Ascending aorta (tissue), 2 donors: ENCODE data around the gene HNF4A. TPM values are rescaled to one million over a fixed set of nuclear protein-coding genes. Genes with fewer than 3 reads are reported as not detected.

Experiments
- DNase-seq, 2 donors: peaks; one replicate each; pipeline ENCODE4 v3.0.0-alpha.2; 2019; ENCODE audit warnings: low spot score in 2 of 2
- H3K27ac ChIP-seq, 2 donors: fragments of 200-600 bp; sonication (generic); one replicate each; pipeline ENCODE4 v1.5.1; 2016 to 2017; ENCODE audit warnings: mild to moderate bottlenecking in 1 of 2
- H3K27me3 ChIP-seq: fragments of 200-600 bp; sonication (generic); one replicate; pipeline ENCODE4 v1.5.1; 2017
- H3K36me3 ChIP-seq, 2 donors: fragments of 200-600 bp; sonication (generic); one replicate each; pipeline ENCODE4 v1.5.1; 2016
- H3K4me1 ChIP-seq, 2 donors: fragments of 200-600 bp; sonication (generic); one replicate each; pipeline ENCODE4 v1.5.1; 2016 to 2017; ENCODE audit warnings: mild to moderate bottlenecking in 1 of 2
- H3K4me3 ChIP-seq, 2 donors: fragments of 200-600 bp; sonication (generic); one replicate each; pipeline ENCODE4 v1.5.1; 2016 to 2017; ENCODE audit warnings: mild to moderate bottlenecking in 1 of 2
- H3K9me3 ChIP-seq, 2 donors: fragments of 200-600 bp; sonication (generic); one replicate each; pipeline ENCODE4 v1.5.1; 2016
- intact Hi-C: fragments of 100-400 bp; cut with DNase I; formaldehyde crosslinking; loops from one replicate; pipeline ENCODE4 v1.15.1; 2023
- total RNA-seq: library from RNA; depleted of rRNA; stranded (reverse); fragments of >200 nt; gene quantifications from one replicate; pipeline ENCODE4 v1.1.0, GENCODE V29; 2016
- TF ChIP-seq, protein P1 (sequence below), 3 experiments: fragments of 200-600 bp in 2 of 3; fragments of 450-650 bp in 1 of 3; sonication (generic) in 2 of 3; IDR thresholded peaks; one replicate each; pipeline ENCODE4 v1.5.1; 2016 to 2019; ENCODE audit warnings: antibody characterized with exemption in 3 of 3, mild to moderate bottlenecking in 1 of 3, moderate library complexity in 1 of 3

Gene HNF4A
- total RNA-seq, 1 donor from 2014 or later, result not detected

DNA sequence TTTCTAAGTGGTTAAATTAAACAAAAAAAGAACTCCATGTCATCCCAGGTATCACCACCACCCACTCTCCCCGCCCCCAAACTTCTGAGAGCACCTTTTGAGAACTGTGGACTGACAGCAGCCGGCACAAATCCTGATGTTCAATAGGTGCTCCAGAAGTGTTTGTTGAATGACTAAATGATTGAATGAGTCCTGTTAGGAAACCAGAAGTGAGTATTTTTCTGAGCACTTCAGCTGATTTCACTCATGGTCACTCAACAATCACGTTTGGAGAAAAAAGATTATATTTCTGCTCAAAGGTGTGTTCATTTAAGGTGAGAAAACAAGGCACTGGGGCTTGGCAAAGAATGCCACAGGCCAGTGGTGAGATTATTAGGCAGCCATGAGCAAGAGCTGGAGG, 6.2 kb upstream of the HNF4A start:
- no peak overlapping the region for H3K4me3 ChIP-seq
- TF ChIP-seq, protein P1, sequence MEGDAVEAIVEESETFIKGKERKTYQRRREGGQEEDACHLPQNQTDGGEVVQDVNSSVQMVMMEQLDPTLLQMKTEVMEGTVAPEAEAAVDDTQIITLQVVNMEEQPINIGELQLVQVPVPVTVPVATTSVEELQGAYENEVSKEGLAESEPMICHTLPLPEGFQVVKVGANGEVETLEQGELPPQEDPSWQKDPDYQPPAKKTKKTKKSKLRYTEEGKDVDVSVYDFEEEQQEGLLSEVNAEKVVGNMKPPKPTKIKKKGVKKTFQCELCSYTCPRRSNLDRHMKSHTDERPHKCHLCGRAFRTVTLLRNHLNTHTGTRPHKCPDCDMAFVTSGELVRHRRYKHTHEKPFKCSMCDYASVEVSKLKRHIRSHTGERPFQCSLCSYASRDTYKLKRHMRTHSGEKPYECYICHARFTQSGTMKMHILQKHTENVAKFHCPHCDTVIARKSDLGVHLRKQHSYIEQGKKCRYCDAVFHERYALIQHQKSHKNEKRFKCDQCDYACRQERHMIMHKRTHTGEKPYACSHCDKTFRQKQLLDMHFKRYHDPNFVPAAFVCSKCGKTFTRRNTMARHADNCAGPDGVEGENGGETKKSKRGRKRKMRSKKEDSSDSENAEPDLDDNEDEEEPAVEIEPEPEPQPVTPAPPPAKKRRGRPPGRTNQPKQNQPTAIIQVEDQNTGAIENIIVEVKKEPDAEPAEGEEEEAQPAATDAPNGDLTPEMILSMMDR (IDR thresholded peaks at IDR 0.05), result no peak
- H3K27ac ChIP-seq, result no peak overlapping the region
- intact Hi-C loops, result no loop called here
- no peaks in the 10 kb centered on the region for H3K9me3 ChIP-seq
- no peak for DNase-seq
- no peaks in the 10 kb centered on the region for H3K4me1 ChIP-seq
- H3K27me3 ChIP-seq, result no peaks in the 10 kb centered on the region
- no peaks in the 10 kb centered on the region for H3K36me3 ChIP-seq

DNA sequence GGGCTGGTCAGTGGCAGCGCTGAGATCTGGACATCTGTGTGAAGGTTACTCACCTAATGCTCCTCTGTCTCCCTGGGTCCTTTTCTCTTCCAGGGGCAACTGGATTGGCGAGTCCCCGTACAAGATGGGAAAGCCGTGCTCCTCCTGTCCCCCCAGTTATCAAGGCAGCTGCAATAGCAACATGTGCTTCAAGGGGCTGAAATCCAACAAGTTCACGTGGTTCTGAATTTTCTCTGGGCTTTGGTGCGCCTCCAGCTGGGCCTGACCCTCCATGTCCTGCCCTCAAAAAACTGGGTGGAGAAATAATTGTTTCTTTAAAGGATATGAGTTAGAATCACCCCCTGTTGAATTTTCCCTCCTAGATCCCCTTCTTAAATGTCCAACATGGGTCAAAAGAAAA, 4.9 kb upstream of the HNF4A start:
- no peaks in the 10 kb centered on the region for H3K4me1 ChIP-seq
- no peaks in the 10 kb centered on the region for H3K27me3 ChIP-seq
- no peaks in the 10 kb centered on the region for H3K36me3 ChIP-seq
- TF ChIP-seq, protein P1 (IDR thresholded peaks at IDR 0.05), result no peak
- intact Hi-C loops, result no loop called here
- no peak for DNase-seq
- H3K9me3 ChIP-seq, result no peaks in the 10 kb centered on the region
- no peak overlapping the region for H3K4me3 ChIP-seq
- no peak overlapping the region for H3K27ac ChIP-seq

DNA sequence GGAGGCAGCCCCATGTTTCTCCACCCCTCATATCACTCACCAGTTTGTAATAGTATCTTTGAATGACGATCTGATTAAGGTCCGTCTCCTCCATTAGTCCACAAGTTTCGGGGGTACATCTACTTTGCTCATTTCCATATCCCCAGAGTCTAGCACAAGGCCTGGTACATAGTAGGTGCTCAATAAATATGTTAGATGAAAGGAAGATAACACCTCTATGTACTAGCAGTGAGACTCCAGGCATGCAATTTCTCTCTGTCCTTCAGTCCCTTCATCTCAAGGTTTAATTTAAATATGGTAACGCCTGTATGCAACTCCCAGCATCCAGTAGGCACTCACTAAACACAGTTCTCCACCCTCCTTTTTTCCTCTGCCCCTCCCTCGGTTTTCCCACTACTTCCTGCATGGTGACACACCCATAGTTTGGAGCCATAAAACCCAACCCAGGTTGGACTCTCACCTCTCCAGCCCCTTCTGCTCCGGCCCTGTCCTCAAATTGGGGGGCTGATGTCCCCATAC, 461 bp upstream of the HNF4A start:
- H3K9me3 ChIP-seq, result no peaks in the 10 kb centered on the region
- intact Hi-C loops, result no loop called here
- no peak for DNase-seq
- no peak overlapping the region for H3K4me3 ChIP-seq
- no peak overlapping the region for H3K27ac ChIP-seq
- TF ChIP-seq, protein P1 (IDR thresholded peaks at IDR 0.05), result no peak
- H3K36me3 ChIP-seq, result no peaks in the 10 kb centered on the region
- no peaks in the 10 kb centered on the region for H3K27me3 ChIP-seq
- no peaks in the 10 kb centered on the region for H3K4me1 ChIP-seq

DNA sequence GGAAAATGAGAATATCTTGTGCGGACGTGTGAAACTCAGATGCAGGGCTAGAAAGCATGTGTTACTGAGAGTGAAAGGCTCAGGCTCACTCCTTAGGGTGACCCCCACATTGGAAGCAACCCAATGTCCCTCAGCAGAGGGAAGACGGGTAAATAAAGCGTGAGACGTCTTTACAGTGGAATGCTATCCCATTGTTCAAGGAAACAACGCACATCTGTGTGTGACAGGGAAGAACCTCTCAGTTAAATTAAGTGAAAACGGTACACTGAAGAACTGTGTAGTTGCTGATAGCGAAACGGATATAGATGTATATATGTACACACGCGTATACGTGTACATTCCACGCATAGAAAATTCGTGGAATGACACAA, 839 bp downstream of the HNF4A start:
- DNase-seq, result no peak
- Histone ChIP-seq H3K9me3 (no peaks in the 10 kb centered on the region), H3K27me3 (no peaks in the 10 kb centered on the region), H3K4me1 (no peaks in the 10 kb centered on the region), H3K36me3 (no peaks in the 10 kb centered on the region), H3K4me3 (no peak overlapping the region), H3K27ac (no peak overlapping the region)
- TF ChIP-seq, protein P1 (IDR thresholded peaks at IDR 0.05), result no peak
- intact Hi-C loops, result no loop called here

DNA sequence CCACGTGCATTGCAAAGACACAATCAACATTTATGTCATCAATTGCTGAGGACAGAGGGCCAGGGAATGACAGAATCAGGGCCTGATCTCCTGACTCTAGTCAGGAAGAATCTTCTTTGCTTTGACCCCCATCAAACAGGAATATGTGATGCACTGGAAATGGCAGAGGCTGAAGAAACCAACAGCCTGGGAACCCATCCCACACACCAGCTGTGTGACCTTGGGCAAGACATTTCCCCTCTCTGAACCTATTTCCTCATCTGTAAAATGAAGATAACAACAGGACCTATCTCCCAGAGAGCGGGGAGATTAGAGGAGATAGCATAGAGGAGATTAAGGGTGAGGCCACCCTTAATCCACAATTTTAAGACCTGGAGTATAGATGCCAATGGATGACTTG, 1.5 kb downstream of the HNF4A start:
- H3K36me3 ChIP-seq, result no peaks in the 10 kb centered on the region
- H3K9me3 ChIP-seq, result no peaks in the 10 kb centered on the region
- no peaks in the 10 kb centered on the region for H3K27me3 ChIP-seq
- no peak overlapping the region for H3K4me3 ChIP-seq
- H3K27ac ChIP-seq, result no peak overlapping the region
- H3K4me1 ChIP-seq, result no peaks in the 10 kb centered on the region
- DNase-seq, result no peak
- intact Hi-C loops, result no loop called here
- TF ChIP-seq, protein P1 (IDR thresholded peaks at IDR 0.05), result no peak

DNA sequence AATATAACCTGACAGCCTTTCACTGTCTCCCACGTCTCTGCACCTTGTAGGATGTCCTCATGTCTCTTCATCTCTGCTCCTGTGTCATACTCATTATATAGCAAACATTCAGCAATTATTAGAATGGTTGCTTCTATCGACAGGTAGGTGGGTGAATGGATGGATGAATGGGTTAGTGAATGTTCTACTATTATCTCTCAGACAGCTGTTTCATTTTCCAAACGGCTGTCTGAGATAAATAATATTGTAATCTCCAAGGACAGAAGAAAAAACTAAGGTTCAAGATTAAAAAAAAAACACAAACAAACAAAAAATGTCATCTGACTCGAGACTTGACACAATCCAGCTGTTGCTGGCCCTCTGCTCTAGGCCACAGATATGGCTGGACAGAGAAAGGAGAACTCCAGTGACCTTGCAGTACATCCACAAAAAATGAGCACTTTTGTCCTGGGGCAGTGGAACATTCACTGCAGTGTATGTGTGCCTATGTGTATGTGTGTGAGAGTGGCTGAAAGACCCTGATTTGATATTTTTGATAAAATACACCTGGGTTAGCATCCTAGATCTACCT, 2.1 kb downstream of the HNF4A start:
- TF ChIP-seq, protein P1 (IDR thresholded peaks at IDR 0.05), result no peak
- DNase-seq, result no peak
- Histone ChIP-seq H3K27ac (no peak overlapping the region), H3K9me3 (no peaks in the 10 kb centered on the region), H3K36me3 (no peaks in the 10 kb centered on the region), H3K4me1 (no peaks in the 10 kb centered on the region), H3K27me3 (no peaks in the 10 kb centered on the region), H3K4me3 (no peak overlapping the region)
- intact Hi-C loops, result no loop called here
